Liver (tissue), 9 donors: Measurements from ENCODE around the gene FH. TPM values are rescaled to one million over a fixed set of nuclear protein-coding genes. Genes with fewer than 3 reads are reported as not detected.

Experiments
- DNase-seq: peaks from one replicate; pipeline ENCODE4 v3.0.0-alpha.2; 2017; ENCODE audit warnings: low spot score
- H3K27ac ChIP-seq, 2 donors: one replicate each; pipeline ENCODE4 v1.7.0; 2013; ENCODE audit warnings: inconsistent platforms in 2 of 2, low read length in 2 of 2, control low read depth in 1 of 2, low read depth in 1 of 2, mild to moderate bottlenecking in 1 of 2
- H3K27me3 ChIP-seq, 4 donors: one replicate each; pipeline versions ENCODE4 v1.6.1 to v1.7.0; 2013; ENCODE audit warnings: low read length in 3 of 4, inconsistent platforms in 1 of 4, mild to moderate bottlenecking in 1 of 4, moderate library complexity in 1 of 4; ENCODE audit not compliant: control insufficient read depth in 4 of 4, insufficient read depth in 4 of 4
- H3K36me3 ChIP-seq, 4 donors: one replicate each; pipeline versions ENCODE4 v1.6.1 to v1.7.0; 2013; ENCODE audit warnings: low read length in 3 of 4, mild to moderate bottlenecking in 3 of 4, low read depth in 1 of 4, moderate library complexity in 1 of 4; ENCODE audit not compliant: control insufficient read depth in 4 of 4, insufficient read depth in 3 of 4
- H3K4me1 ChIP-seq, 4 donors: one replicate each; pipeline versions ENCODE4 v1.6.1 to v1.7.0; 2013; ENCODE audit warnings: low read length in 3 of 4, mild to moderate bottlenecking in 3 of 4, moderate library complexity in 1 of 4; ENCODE audit not compliant: control insufficient read depth in 4 of 4, insufficient read depth in 4 of 4
- H3K4me3 ChIP-seq, 3 donors: one replicate each; pipeline versions ENCODE4 v1.6.1 to v1.7.0; 2013; ENCODE audit warnings: low read length in 3 of 3, control low read depth in 1 of 3, low read depth in 1 of 3, mild to moderate bottlenecking in 1 of 3
- H3K9ac ChIP-seq, 2 donors: one replicate each; pipeline ENCODE4 v1.7.0; 2013; ENCODE audit warnings: low read length in 2 of 2, mild to moderate bottlenecking in 2 of 2, moderate library complexity in 2 of 2, control low read depth in 1 of 2, low read depth in 1 of 2
- H3K9me3 ChIP-seq, 4 donors: one replicate each; pipeline versions ENCODE4 v1.6.1 to v1.7.0; 2013; ENCODE audit warnings: low read length in 3 of 4; ENCODE audit not compliant: control insufficient read depth in 4 of 4
- ATF3 ChIP-seq: IDR thresholded peaks from 2 replicates; pipeline ENCODE4 v1.6.1; 2016; ENCODE audit warnings: antibody characterized with exemption
- CTCF ChIP-seq: fragments of 150-350 bp; IDR thresholded peaks from 2 replicates; pipeline ENCODE4 v1.5.1; 2017; ENCODE audit warnings: improper control_type of control experiment, low read depth, low read length; ENCODE audit not compliant: missing input control
- EGR1 ChIP-seq, 2 donors: IDR thresholded peaks; 2 replicates each; pipeline ENCODE4 v1.6.1; 2016 to 2018; ENCODE audit warnings: antibody characterized with exemption in 2 of 2, low read depth in 2 of 2
- FOXA1 ChIP-seq: IDR thresholded peaks from 2 replicates; pipeline ENCODE4 v1.6.1; 2016; ENCODE audit warnings: antibody characterized with exemption
- FOXA2 ChIP-seq: IDR thresholded peaks from 2 replicates; pipeline ENCODE4 v1.6.1; 2016; ENCODE audit warnings: antibody characterized with exemption
- GABPA ChIP-seq, 2 donors: IDR thresholded peaks in 1 of 2; conservative IDR thresholded peaks in 1 of 2; 2 replicates each; pipeline ENCODE4 v1.6.1; 2016; ENCODE audit warnings: antibody characterized with exemption in 2 of 2, mild to moderate bottlenecking in 1 of 2, moderate library complexity in 1 of 2
- HNF4A ChIP-seq, 2 donors: conservative IDR thresholded peaks; 2 replicates each; pipeline ENCODE4 v1.6.1; 2016; ENCODE audit warnings: antibody characterized with exemption in 2 of 2, mild to moderate bottlenecking in 2 of 2
- HNF4G ChIP-seq: IDR thresholded peaks from 2 replicates; pipeline ENCODE4 v1.6.1; 2016; ENCODE audit warnings: antibody characterized with exemption
- JUND ChIP-seq, 2 donors: IDR thresholded peaks; 2 replicates each; pipeline ENCODE4 v1.6.1; 2016; ENCODE audit warnings: antibody characterized with exemption in 2 of 2
- MAX ChIP-seq: IDR thresholded peaks from 2 replicates; pipeline ENCODE4 v1.6.1; 2016; ENCODE audit warnings: antibody characterized with exemption
- NR2F2 ChIP-seq: IDR thresholded peaks from 2 replicates; pipeline ENCODE4 v1.6.1; 2016; ENCODE audit warnings: antibody characterized with exemption
- RAD21 ChIP-seq, 2 donors: IDR thresholded peaks; 2 replicates each; pipeline ENCODE4 v1.6.1; 2016; ENCODE audit warnings: antibody characterized with exemption in 2 of 2, mild to moderate bottlenecking in 2 of 2
- REST ChIP-seq: IDR thresholded peaks from 2 replicates; pipeline ENCODE4 v1.6.1; 2016; ENCODE audit warnings: antibody characterized with exemption, mild to moderate bottlenecking
- RXRA ChIP-seq, 2 donors: IDR thresholded peaks; 2 replicates each; pipeline ENCODE4 v1.6.1; 2017 to 2018; ENCODE audit warnings: antibody characterized with exemption in 2 of 2, mild to moderate bottlenecking in 1 of 2
- SP1 ChIP-seq: IDR thresholded peaks from 2 replicates; pipeline ENCODE4 v1.6.1; 2018; ENCODE audit warnings: antibody characterized with exemption, mild to moderate bottlenecking
- TAF1 ChIP-seq: conservative IDR thresholded peaks from 2 replicates; pipeline ENCODE4 v1.6.1; 2016; ENCODE audit warnings: antibody characterized with exemption, mild to moderate bottlenecking
- YY1 ChIP-seq: IDR thresholded peaks from 2 replicates; pipeline ENCODE4 v1.6.1; 2016; ENCODE audit warnings: antibody characterized with exemption, mild to moderate bottlenecking
- ZBTB33 ChIP-seq: IDR thresholded peaks from 2 replicates; pipeline ENCODE4 v1.6.1; 2016; ENCODE audit warnings: antibody characterized with exemption
- WGBS: extraction: QIAGEN DNeasy Blood & Tissue Kit; methylation state at CpG from one replicate; pipeline ENCODE4 v1.1.7; 2013; 5-methylcytosine and 5-hydroxymethylcytosine counted together
- polyA plus RNA-seq, 2 donors: library from polyadenylated mRNA; stranded (reverse) in 1 of 2; unstranded in 1 of 2; fragments of 200-250 nt in 1 of 2; fragments of >200 nt in 1 of 2; fragmentation: Nextera tagmentation in 1 of 2; extraction: Ambion mirVana in 1 of 2; gene quantifications; one replicate each; pipeline versions ENCODE4 v1.2.1 to v1.2.3, GENCODE V29; 2013 to 2015
- total RNA-seq, 2 donors: library from RNA; depleted of rRNA; stranded (reverse); fragments of >200 nt; gene quantifications; one replicate each; pipeline ENCODE4 v1.2.3, GENCODE V29; 2014
- donor health status: healthy.
- donor health status: healthy.
- donor health status: healthy.
- donor health status: healthy.
- donor health status: healthy.

FH gene
- total and polyA plus RNA-seq, 4 donors = 68.3 to 145 (median 120) TPM

GRCh38 chr1:241560849-241561187 is 41.3 kb upstream of the FH start:
- 82% methylated on average over 3 of the region's 3 CpGs for WGBS
- Histone ChIP-seq H3K27me3 (no peaks in the 10 kb centered on the region), H3K27ac (peak overlapping the region; percentile 70 to 86), H3K9ac (no peak overlapping the region), H3K4me3 (no peak overlapping the region), H3K9me3 (no peaks in the 10 kb centered on the region), H3K36me3 (peaks cover 0 to 17% (median 10%) of the 10 kb centered on the region in 4 donors), H3K4me1 (peaks cover 6 to 40% (median 34%) of the 10 kb centered on the region in 4 donors)
- no peak for TF ChIP-seq SP1
- TF ChIP-seq RAD21 (IDR thresholded peaks at IDR 0.05) = peak in 1 of 2 donors; percentile 2
- TF ChIP-seq FOXA2 = no peak
- TF ChIP-seq YY1 = no peak
- DNase-seq = no peak

- H3K9ac ChIP-seq = peak overlapping the region in 1 of 2 donors; percentile 68
- H3K4me1 ChIP-seq = peaks cover 6 to 40% (median 34%) of the 10 kb centered on the region in 4 donors
- no peak for DNase-seq
- TF ChIP-seq FOXA1 (no peak), JUND (IDR thresholded peaks at IDR 0.05) (peak; percentile 88 to 90), RXRA (IDR thresholded peaks at IDR 0.05) (peak; percentile 85 to 92), HNF4A (conservative IDR thresholded peaks at IDR 0.05) (peak; percentile 95 to 98), ATF3 (peak; percentile 87), FOXA2 (peak; percentile 45), ZBTB33 (peak; percentile 70), HNF4G (peak; percentile 92), RAD21 (IDR thresholded peaks at IDR 0.05) (peak; percentile 45 to 61), SP1 (peak; percentile 88), CTCF (no peak), NR2F2 (peak; percentile 41), EGR1 (IDR thresholded peaks at IDR 0.05; ENCODE audit: low read depth in 2 of 2) (peak in 1 of 2 donors; percentile 85), MAX (peak; percentile 64), TAF1 (no peak), YY1 (peak; percentile 80), REST (peak; percentile 73), GABPA (IDR thresholded peaks at IDR 0.05 in 1 of 2, conservative IDR thresholded peaks at IDR 0.05 in 1 of 2) (peak in 1 of 2 donors; percentile 32)
- 43% methylated on average over 4 of the region's 4 CpGs for WGBS
- H3K27ac ChIP-seq = peak overlapping the region; percentile 70 to 86
- no peaks in the 10 kb centered on the region for H3K27me3 ChIP-seq
- H3K36me3 ChIP-seq = peaks cover 0 to 16% (median 10%) of the 10 kb centered on the region in 4 donors
- no peak overlapping the region for H3K4me3 ChIP-seq
- H3K9me3 ChIP-seq = no peaks in the 10 kb centered on the region
These were observed 40.7 kb upstream of the FH start for GRCh38 chr1:241560146-241560848.
